GM21515 (cell line): ENCODE results near the gene PLXNB3.

Experiments
- ATAC-seq: cut with Tn5 transposase; IDR thresholded peaks from one replicate; pipeline ENCODE4 v1.9.1; 2021; ENCODE audit not compliant: unreplicated experiment

The PLXNB3 gene

DNA sequence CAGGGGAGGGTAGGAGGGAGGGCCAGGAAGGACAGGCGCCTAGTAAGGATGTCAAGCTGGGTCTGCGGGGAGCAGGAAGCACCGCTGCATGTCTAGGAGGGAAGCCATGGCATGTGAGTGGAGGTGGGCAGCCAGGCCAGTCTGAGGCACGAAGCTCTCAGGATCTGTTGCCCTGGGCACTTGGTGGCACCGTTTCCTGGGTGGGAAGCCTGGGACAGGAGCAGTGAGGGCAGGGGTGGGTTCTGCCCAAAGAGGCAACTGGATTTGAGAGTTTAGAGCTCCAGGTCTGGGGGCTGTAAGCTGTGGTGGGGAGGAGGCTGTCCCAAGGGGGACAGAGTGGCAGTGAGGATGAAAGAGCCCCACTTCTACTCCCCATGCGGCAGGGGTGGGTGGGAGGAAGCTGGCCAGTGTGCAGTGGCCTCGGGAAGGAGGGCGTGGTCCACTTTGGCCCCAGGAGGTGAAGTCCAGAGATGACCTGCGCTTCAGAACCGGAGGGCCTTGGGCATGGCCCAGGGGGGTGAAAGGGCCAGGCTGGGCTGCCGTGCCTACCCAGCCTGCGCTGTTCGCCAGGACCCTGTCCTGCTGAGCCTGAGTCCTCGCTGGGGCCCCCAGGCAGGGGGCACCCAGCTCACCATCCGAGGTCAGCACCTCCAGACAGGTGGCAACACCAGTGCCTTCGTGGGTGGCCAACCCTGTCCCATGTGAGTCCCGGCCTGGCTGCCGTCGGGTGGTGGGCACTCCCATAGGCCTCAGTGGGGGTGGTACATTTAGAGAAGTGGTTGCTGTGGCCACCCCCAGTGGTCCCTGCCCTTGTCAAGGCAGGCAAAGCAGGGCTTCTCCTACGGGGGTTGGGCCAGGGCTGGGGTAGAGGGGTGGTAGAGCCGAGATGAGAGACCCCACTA, 8.5 kb downstream of the PLXNB3 start:
- no peak for ATAC-seq

DNA sequence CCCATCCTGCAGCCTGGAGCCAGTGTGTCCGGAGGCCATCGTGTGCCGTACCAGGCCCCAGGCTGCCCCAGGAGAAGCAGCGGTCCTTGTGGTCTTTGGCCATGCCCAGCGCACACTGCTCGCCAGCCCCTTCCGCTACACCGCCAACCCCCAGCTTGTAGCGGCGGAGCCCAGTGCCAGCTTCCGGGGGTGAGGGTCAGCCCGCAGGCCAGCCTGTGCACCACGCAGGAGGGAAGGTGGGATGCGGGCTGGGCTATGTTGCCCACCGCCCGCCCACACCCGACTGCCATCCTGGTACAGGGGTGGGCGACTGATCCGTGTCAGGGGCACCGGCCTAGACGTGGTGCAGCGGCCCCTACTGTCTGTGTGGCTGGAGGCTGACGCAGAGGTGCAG, 9.2 kb downstream of the PLXNB3 start:
- no peak for ATAC-seq

DNA sequence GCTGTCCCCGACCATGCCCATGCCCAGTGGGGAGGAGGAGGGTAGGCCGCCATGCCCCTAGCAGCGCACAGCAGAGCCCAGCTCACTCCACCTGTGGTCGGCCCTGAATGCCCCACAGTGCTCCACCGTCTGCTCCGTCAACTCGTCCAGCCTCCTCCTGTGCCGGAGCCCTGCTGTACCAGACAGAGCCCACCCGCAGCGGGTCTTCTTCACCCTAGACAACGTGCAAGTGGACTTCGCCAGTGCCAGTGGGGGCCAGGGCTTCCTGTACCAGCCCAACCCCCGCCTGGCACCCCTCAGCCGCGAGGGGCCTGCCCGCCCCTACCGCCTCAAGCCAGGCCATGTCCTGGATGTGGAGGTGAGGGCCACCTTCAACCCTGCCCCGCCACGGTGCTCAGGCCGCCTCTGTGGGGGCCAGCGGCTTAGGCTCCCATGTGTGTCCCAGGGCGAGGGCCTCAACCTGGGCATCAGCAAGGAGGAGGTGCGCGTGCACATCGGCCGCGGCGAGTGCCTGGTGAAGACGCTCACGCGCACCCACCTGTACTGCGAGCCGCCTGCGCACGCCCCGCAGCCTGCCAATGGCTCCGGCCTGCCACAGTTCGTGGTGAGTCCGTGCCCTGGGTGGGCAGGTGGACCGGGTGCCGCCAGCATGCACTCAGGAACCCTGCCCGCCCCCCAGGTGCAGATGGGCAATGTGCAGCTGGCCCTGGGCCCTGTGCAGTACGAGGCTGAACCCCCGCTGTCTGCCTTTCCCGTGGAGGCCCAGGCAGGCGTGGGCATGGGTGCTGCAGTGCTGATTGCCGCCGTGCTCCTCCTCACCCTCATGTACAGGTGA, 9.9 kb downstream of the PLXNB3 start:
- no peak for ATAC-seq

DNA sequence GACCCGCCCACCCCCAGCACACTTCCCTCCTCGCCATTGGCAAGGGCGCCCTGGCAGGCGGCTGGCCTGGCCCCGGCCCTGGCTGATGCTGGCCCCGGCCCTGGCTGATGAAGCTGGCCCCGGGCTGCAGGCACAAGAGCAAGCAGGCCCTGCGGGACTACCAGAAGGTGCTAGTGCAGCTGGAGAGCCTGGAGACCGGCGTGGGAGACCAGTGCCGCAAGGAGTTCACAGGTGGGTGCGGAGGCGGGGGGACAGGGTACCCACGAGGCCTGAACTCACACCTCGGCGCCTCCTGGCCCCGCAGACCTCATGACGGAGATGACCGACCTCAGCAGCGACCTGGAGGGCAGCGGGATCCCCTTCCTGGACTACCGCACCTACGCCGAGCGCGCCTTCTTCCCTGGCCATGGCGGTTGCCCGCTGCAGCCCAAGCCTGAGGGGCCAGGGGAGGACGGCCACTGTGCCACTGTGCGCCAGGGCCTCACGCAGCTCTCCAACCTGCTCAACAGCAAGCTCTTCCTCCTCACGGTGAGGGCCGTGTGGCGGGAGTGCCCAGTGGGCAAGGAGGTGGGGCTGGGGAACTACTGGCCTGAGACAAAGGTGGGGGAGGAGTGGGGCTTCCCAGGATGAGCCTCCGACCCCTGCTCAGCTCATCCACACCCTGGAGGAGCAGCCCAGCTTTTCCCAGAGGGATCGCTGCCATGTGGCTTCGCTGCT, 10.7 kb downstream of the PLXNB3 start:
- ATAC-seq: no peak

DNA sequence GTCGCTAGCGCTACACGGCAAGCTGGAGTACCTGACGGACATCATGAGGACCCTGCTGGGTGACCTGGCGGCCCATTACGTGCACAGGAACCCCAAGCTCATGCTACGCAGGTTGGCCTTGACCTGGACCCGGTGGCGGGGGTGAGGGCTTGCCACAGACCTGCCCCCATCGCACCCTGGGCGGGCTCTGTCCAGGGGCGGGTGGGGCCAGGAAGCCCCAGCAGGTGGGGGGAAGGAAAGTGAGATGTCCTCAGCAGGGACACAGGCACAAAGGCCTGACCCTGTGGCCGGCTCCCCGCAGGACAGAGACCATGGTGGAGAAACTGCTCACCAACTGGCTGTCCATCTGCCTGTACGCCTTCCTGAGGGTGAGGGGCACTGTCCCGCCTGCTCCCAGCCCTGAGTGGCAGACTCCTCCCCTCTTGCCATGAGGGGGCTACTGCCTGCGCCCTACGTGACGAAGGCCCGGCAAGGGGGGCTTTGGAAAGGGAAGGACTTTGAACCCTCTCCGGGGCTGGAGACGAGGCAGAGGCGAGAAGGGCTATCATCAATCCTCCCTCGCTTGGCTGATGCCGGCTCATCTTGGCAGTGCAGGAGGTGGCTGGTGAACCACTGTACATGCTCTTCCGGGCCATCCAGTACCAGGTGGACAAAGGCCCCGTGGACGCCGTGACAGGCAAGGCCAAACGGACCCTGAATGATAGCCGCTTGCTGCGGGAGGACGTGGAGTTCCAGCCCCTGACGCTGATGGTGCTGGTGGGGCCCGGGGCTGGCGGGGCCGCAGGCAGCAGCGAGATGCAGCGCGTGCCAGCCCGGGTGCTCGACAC, 11.5 kb downstream of the PLXNB3 start:
- no peak for ATAC-seq

DNA sequence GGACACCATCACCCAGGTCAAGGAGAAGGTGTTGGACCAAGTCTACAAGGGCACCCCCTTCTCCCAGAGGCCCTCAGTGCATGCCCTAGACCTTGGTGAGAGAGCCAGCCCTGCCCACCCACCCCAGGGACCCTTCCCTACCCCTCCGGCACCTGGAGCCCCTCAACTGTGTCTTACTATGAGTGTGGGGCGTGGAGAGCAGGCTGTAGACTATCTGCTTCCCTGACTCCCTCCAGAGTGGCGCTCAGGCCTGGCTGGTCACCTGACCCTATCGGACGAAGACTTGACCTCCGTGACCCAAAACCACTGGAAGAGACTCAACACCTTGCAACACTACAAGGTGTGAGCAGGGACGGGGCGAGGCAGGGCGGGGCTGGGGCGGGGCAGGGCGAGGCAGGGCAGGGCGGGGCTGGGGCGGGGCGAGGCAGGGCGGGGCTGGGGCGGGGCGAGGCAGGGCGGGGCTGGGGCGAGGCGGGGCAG, 12.1 kb downstream of the PLXNB3 start:
- ATAC-seq: no peak

DNA sequence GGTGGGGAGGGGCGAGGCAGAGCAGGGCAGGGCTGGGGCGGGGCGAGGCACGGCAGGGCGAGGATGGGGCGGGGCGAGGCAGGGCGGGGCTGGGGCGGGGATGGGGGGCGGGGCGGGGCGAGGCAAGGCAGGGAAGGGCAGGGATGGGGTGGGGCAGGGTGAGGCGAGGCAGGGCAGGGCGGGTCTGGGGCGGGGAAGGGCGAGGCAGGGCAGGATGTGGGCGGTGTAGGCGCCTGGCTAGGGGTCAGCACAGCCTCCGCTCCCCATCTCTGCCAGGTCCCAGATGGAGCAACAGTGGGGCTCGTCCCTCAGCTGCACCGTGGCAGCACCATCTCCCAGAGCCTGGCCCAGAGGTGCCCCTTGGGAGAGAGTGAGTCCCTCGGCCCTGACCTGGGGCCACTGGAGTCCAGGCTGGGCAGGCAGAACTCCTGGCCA, 12.6 kb downstream of the PLXNB3 start:
- ATAC-seq: no peak

DNA sequence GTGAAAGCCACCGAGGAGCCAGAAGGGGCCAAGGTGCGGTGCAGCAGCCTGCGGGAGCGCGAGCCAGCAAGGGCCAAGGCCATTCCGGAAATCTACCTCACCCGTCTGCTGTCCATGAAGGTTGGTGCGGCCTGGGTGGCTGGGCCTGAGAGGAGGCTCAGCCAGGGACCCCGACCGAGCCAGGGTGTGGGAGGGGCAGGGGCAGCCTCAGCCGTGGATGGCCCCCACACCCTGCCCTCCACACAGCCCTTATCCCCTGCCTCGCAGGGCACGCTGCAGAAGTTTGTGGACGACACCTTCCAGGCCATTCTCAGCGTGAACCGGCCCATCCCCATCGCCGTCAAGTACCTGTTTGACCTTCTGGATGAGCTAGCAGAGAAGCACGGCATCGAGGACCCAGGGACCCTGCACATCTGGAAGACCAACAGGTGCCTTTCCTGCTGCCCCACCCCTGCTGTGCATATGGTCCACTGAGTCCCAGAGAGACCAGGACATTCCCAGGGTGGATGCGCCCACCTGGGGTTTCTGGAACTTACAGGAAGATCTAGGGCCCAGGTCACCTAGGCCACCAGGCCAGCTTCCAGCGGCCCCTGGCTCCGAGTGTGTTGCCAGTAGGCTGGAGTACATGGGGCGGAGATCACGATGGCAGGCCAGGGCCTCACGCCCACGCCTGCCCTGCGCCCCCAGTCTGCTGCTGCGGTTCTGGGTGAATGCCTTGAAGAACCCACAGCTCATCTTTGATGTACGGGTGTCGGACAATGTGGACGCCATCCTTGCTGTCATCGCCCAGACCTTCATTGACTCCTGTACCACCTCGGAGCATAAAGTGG, 13.4 kb downstream of the PLXNB3 start:
- ATAC-seq: no peak

DNA sequence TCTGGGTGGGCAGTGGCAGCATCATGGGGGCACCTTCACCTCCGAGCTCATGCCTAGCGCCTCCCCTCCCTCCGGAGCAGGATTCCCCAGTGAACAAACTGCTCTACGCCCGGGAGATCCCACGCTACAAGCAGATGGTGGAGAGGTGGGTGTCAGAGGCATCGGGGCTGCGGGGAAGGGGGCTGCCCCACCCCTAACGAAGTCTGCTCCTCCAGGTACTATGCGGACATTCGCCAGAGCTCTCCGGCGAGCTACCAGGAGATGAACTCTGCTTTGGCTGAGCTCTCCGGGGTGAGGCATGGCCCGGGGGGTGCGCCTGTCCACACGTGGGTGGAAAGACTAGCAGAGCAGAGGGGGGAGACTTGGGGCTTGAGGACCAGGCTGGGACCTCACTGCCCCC, 14.1 kb downstream of the PLXNB3 start:
- ATAC-seq: no peak

DNA sequence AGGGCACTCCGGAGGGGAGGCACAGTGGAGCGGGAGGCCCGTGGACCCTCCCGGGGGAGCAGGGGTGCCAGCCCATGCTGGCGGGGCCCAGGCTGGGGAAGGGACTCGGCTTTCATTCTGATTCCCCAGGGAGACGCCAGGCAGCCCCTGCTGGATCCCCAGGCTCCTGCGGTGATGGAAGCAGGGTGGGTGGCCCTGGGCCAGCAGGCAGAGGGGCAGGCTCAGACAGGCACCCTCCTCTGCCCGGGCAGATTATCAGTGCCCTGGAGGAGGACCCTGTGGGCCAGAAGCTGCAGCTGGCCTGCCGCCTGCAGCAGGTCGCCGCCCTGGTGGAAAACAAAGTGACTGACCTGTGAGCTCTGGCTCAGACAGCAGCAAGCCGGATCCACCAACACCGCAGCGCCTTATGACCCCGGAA, 14.6 kb downstream of the PLXNB3 start:
- no peak for ATAC-seq

DNA sequence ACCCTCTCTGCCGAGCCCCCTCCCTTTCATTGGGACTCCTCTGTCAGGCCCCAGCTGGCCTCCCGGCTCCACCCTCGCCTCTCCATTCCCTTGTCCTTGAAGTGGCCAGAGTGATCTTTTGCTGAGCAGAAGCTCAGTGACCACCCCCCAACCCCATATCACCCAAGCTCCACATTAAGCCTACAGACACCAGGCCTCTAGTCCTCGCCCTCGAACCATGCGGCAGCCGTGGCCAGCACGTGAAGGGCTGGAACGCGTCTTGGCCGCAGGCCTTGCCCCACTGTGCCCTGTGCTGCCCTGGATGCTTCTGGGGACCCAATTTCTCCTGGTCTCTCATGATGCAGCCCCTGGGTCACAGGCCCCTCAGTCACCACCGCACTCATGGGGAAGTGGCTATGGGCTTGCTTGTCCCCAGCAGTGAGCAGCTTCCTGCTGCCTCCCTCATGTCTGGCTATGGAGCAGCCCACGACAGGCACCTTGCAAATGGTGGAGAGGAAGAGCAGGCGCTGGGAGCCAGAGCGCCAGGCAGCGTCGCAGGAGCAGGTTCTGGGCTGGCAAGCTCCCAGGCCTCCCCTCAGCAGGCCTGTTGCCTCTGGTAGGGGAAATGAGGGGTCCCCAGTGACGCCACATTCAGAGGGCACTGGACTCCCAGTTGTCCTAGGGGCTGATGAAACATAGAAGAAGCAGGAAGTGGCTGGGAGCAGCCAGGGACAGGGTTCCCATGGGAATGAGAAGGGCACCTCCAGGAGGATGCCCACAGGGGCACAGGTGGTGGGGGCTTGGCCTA, 16.0 kb downstream of the PLXNB3 start:
- ATAC-seq: no peak

DNA sequence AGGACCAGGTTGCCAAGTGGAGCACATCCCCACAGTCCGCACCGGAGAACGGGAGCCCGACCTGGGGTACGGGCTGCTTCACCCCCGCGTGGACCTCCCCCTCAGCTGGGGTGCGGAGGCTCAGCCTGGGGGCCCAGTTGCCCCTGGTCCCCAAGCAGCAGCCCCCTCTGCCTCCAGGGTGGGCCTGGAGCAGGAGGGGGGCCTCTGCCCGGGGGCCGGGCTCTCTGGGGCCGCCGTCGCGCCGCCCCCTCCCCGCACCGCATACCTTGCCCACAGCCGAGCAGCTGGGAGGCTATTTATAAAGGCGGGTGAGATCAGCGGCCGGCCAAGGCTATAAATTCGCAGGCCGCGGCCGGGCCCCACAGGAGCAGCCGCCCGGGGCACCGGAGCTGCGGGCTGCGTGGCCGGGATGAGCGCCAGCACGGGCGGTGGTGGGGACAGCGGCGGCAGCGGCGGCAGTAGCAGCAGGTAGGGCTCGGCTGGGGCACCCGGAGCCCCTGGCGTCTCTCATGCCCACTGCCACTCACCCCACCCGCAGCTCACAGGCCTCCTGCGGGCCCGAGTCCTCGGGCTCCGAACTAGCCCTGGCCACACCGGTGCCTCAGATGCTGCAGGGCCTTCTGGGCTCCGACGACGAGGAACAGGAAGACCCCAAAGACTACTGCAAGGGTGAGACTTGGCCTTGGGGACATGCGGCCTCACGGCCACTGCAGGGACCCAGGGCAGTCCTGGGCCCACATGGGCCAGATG, 16.8 kb downstream of the PLXNB3 start, which contains the start of gene SRPK3:
Gene SRPK3, plus strand, starts transcription at position 364 of the 750 bp plus-strand sequence. Its CDS starts 46 bp downstream, at position 410.
- no peak for ATAC-seq

DNA sequence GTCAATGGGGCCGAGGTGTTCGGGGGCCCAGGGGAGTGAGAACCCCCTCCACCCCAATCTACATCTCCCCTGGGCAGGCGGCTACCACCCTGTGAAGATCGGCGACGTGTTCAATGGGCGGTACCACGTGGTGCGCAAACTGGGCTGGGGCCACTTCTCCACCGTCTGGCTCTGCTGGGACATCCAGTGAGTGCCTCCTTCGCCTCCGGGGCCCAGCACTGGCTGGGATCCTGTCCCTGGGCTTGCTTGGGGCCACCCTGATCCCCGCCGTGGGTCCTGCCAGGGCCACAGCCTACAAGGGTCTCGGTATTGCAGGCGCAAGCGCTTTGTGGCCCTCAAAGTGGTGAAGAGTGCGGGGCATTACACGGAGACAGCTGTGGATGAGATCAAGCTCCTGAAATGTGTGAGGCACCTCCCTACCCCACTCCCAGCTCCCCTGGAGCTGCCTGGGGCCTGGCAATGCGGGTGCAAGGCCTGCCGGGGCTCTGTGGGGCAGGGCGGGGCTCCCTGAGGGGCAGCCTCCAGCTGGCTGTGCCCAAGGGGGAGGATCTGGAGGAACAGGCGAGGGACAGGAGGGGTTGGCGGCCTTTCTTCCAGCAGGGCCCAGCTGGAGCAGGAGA, 17.5 kb downstream of the PLXNB3 start:
- ATAC-seq: no peak

DNA sequence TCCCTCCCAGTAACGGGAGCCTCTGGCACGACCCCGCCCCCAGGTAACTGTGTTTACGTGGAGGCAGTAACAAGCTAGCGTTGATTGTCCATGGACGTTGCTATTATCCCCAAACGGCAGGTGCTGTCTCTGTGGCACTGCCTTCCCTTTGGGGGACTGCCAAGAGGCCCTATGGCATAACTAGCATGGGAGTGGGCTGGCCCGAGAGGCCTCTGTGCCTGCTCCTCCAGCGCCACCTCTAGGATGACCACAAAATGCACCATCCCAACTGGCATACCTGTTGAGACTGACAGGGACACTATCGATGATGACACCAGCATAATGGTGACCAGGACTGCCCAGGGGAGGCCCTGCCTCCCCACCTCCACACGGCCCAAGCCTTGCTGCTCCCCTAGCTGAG, 18.3 kb downstream of the PLXNB3 start:
- no peak for ATAC-seq

DNA sequence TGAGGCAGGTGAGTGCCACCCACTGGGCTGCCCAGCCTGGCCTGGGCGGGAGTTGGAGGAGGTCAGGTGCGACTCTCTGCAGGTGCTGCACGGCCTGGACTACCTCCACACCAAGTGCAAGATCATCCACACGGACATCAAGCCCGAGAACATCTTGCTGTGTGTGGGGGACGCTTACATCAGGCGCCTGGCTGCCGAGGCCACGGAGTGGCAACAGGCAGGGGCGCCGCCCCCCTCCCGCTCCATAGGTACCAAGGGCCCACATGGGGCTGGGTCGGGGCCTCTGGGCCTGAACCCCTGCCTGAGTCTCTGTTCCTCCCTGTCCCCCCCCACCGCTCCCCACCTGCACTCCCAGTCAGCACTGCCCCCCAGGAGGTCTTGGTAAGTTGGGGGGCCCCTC, 18.8 kb downstream of the PLXNB3 start:
- no peak for ATAC-seq

DNA sequence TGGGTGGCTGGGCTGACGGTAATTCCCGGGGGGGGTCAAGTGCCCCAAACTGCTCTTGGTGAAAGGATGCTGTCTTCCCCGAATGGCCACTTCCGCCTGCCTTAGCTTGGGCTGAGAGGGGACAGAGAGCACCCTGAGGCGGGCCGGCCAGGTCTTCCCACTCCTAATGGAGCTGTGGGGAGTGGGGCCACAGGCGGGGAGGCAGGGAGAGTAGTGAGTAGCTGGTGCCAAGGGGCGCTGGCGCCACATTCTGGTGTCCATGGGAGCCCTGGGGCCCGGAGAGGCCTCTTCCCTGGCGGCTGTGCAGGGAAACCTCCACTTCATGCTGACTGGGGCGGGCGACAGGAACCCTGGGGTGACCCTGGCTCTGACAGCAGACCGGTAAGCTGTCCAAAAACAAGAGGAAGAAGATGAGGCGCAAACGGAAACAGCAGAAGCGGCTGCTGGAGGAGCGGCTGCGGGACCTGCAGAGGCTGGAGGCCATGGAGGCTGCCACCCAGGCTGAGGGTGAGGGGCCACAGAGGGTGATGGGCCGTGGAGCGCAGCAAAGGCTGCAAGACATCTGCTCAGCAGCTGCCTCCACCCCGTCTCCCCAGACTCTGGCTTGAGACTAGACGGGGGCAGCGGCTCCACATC, 19.4 kb downstream of the PLXNB3 start:
- ATAC-seq: no peak
